Measurements from ENCODE around the gene SMARCD1. TPM values are rescaled to one million over a fixed set of nuclear protein-coding genes. Genes with fewer than 3 reads are reported as not detected.

The SMARCD1 gene
- total and polyA plus RNA-seq, 4 donors = 4.6 to 24.4 (median 15.3) TPM

DNA sequence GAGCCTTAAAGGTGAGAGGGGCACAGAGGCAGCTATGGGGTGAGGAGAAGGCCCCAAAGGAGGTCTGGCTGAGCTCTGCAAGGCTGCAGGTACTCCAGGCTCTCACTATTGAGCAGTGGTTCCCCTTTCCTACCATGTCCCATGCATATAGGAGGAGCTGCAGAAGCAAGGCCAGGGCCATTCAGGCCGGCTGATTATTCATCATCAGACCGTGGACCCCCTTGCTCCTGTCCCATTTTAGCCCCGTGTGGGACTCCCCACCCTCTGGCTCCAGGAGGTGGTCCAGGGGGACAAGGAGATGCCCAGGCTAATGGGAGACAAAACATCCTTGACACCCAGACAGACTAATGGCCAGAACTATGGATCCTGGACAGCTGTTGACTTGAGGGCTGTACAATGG lies 21.8 kb downstream of the SMARCD1 start:
- no peak overlapping the region for H3K27ac ChIP-seq (ENCODE audit: low read depth in 1 of 2, low read length in 2 of 2)
- H3K36me3 ChIP-seq (ENCODE audit: control insufficient read depth in 4 of 4, insufficient read depth in 3 of 4, low read depth in 1 of 4, low read length in 3 of 4) = peaks cover 0 to 8% (median 3%) of the 10 kb centered on the region in 4 donors
- WGBS = 86% methylated on average over 3 of the region's 3 CpGs
- no peak overlapping the region for H3K9ac ChIP-seq (ENCODE audit: low read depth in 1 of 2, low read length in 2 of 2)
- TF ChIP-seq RXRA (IDR thresholded peaks at IDR 0.05) (no peak), HNF4A (conservative IDR thresholded peaks at IDR 0.05) (no peak), GABPA (IDR thresholded peaks at IDR 0.05 in 1 of 2, conservative IDR thresholded peaks at IDR 0.05 in 1 of 2) (no peak), HNF4G (IDR thresholded peaks at IDR 0.05) (no peak), TAF1 (conservative IDR thresholded peaks at IDR 0.05) (no peak), NR2F2 (IDR thresholded peaks at IDR 0.05) (no peak), YY1 (IDR thresholded peaks at IDR 0.05) (no peak), SP1 (IDR thresholded peaks at IDR 0.05) (no peak), FOXA2 (IDR thresholded peaks at IDR 0.05) (no peak), EGR1 (IDR thresholded peaks at IDR 0.05; ENCODE audit: low read depth in 2 of 2) (no peak), JUND (IDR thresholded peaks at IDR 0.05) (no peak), RAD21 (IDR thresholded peaks at IDR 0.05) (no peak), FOXA1 (IDR thresholded peaks at IDR 0.05) (no peak)
- TF ChIP-seq, protein P1, sequence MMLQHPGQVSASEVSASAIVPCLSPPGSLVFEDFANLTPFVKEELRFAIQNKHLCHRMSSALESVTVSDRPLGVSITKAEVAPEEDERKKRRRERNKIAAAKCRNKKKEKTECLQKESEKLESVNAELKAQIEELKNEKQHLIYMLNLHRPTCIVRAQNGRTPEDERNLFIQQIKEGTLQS (IDR thresholded peaks at IDR 0.05) = no peak
- TF ChIP-seq, protein P2, sequence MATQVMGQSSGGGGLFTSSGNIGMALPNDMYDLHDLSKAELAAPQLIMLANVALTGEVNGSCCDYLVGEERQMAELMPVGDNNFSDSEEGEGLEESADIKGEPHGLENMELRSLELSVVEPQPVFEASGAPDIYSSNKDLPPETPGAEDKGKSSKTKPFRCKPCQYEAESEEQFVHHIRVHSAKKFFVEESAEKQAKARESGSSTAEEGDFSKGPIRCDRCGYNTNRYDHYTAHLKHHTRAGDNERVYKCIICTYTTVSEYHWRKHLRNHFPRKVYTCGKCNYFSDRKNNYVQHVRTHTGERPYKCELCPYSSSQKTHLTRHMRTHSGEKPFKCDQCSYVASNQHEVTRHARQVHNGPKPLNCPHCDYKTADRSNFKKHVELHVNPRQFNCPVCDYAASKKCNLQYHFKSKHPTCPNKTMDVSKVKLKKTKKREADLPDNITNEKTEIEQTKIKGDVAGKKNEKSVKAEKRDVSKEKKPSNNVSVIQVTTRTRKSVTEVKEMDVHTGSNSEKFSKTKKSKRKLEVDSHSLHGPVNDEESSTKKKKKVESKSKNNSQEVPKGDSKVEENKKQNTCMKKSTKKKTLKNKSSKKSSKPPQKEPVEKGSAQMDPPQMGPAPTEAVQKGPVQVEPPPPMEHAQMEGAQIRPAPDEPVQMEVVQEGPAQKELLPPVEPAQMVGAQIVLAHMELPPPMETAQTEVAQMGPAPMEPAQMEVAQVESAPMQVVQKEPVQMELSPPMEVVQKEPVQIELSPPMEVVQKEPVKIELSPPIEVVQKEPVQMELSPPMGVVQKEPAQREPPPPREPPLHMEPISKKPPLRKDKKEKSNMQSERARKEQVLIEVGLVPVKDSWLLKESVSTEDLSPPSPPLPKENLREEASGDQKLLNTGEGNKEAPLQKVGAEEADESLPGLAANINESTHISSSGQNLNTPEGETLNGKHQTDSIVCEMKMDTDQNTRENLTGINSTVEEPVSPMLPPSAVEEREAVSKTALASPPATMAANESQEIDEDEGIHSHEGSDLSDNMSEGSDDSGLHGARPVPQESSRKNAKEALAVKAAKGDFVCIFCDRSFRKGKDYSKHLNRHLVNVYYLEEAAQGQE (IDR thresholded peaks at IDR 0.05) = no peak
- TF ChIP-seq, protein P3, sequence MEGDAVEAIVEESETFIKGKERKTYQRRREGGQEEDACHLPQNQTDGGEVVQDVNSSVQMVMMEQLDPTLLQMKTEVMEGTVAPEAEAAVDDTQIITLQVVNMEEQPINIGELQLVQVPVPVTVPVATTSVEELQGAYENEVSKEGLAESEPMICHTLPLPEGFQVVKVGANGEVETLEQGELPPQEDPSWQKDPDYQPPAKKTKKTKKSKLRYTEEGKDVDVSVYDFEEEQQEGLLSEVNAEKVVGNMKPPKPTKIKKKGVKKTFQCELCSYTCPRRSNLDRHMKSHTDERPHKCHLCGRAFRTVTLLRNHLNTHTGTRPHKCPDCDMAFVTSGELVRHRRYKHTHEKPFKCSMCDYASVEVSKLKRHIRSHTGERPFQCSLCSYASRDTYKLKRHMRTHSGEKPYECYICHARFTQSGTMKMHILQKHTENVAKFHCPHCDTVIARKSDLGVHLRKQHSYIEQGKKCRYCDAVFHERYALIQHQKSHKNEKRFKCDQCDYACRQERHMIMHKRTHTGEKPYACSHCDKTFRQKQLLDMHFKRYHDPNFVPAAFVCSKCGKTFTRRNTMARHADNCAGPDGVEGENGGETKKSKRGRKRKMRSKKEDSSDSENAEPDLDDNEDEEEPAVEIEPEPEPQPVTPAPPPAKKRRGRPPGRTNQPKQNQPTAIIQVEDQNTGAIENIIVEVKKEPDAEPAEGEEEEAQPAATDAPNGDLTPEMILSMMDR (IDR thresholded peaks at IDR 0.05; ENCODE audit: low read depth, low read length, missing input control) = no peak
- TF ChIP-seq, protein P4, sequence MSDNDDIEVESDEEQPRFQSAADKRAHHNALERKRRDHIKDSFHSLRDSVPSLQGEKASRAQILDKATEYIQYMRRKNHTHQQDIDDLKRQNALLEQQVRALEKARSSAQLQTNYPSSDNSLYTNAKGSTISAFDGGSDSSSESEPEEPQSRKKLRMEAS (IDR thresholded peaks at IDR 0.05) = no peak
- TF ChIP-seq, protein P5, sequence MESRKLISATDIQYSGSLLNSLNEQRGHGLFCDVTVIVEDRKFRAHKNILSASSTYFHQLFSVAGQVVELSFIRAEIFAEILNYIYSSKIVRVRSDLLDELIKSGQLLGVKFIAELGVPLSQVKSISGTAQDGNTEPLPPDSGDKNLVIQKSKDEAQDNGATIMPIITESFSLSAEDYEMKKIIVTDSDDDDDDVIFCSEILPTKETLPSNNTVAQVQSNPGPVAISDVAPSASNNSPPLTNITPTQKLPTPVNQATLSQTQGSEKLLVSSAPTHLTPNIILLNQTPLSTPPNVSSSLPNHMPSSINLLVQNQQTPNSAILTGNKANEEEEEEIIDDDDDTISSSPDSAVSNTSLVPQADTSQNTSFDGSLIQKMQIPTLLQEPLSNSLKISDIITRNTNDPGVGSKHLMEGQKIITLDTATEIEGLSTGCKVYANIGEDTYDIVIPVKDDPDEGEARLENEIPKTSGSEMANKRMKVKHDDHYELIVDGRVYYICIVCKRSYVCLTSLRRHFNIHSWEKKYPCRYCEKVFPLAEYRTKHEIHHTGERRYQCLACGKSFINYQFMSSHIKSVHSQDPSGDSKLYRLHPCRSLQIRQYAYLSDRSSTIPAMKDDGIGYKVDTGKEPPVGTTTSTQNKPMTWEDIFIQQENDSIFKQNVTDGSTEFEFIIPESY (IDR thresholded peaks at IDR 0.05) = no peak
- no peak for DNase-seq (ENCODE audit: low spot score)
- H3K9me3 ChIP-seq (ENCODE audit: control insufficient read depth in 4 of 4, low read length in 3 of 4) = no peaks in the 10 kb centered on the region
- H3K4me3 ChIP-seq (ENCODE audit: low read depth in 1 of 3, low read length in 3 of 3) = no peak overlapping the region
- no peaks in the 10 kb centered on the region for H3K27me3 ChIP-seq (ENCODE audit: control insufficient read depth in 4 of 4, insufficient read depth in 4 of 4, low read length in 3 of 4)
- peaks cover 29 to 94% (median 72%) of the 10 kb centered on the region in 4 donors for H3K4me1 ChIP-seq (ENCODE audit: control insufficient read depth in 4 of 4, insufficient read depth in 4 of 4, low read length in 3 of 4)
